ENCODE measurements around the gene KANK3.
A peak's percentile ranks its signal among the peaks of the same experiment; 100 is the strongest.
"Not testable (repeated sequence)": the region's sequence is repeated elsewhere in the genome, so short reads cannot be mapped to it uniquely, and the experiment has no call there.

KANK3 gene

GRCh38 chr19:8307400-8307964 lies 35.6 kb downstream of the KANK3 start:
- no peak for DNase-seq (ENCODE audit: low read depth)
- H3K4me3 ChIP-seq (ENCODE audit: control insufficient read depth, low read depth, low read length): peak overlapping the region; percentile 68
- TF ChIP-seq CTCF (conservative IDR thresholded peaks at IDR 0.05; ENCODE audit: control insufficient read depth, insufficient read depth, low read depth, low read length): no peak

DNA sequence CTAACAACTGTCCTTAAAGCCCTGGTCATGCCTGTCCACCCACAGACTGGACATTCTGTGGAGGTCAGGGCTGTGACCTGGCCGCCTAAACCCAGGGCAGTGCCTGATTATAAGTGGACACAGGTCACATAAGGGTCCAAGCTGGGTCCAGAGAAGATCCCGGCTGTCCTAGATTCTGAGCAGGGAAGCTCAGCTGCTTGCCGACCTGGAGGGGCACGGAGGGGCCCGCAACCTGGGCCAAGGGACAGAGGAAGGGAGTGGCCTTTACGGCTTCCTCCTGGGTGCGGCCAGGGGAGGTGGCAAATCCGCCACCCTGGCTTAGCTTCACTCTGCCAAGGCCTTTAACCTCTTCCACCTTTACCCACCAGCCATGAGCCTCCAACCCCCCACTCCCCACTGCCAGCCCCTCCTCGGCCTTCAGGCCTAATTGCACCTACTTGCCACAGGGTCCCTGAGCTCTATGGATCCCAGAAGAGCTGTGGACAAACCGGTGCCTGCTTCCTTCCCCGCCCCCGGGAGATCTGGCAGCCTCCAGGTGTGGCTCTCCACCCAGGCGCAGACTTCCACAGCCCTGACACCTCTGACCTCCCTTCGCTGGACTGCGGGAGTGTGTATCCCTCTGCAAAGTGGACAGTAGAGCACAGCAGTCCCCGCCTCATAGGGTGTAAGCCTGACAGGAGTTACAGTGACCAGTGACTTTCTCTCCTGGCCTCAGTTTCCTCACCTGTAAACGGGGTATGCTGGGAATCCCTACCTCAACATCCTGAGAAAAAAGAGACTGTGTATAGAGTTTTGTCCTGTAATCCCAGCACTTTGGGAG lies 36.6 kb downstream of the KANK3 start:
- no peak overlapping the region for H3K4me3 ChIP-seq (ENCODE audit: control insufficient read depth, low read depth, low read length)
- no peak for TF ChIP-seq CTCF (conservative IDR thresholded peaks at IDR 0.05; ENCODE audit: control insufficient read depth, insufficient read depth, low read depth, low read length)
- no peak for DNase-seq (ENCODE audit: low read depth)

DNA sequence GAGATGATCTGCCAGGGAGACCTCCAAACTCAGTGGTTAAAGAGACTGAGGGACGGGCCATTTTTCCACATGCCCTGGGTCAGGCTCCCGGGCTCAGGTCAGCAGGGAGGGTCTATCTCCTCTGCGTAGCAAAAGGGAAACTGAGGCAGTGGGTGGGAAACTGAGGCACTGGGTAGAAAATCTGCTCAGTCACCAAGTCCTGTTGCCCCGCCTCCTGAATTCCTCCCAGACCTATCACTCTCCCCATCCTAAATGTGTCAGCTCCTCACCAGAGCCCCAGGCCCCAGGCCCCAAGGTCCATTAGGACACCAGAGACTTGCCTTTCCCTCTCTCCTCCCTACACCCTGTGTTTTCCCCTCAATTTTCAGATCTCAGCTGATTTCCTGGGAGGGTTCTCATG lies 37.3 kb downstream of the KANK3 start:
- no peak for TF ChIP-seq CTCF (conservative IDR thresholded peaks at IDR 0.05; ENCODE audit: control insufficient read depth, insufficient read depth, low read depth, low read length)
- H3K4me3 ChIP-seq (ENCODE audit: control insufficient read depth, low read depth, low read length): no peak overlapping the region
- DNase-seq (ENCODE audit: low read depth): no peak

- no peak for DNase-seq (ENCODE audit: low read depth)
- no peak for TF ChIP-seq CTCF (conservative IDR thresholded peaks at IDR 0.05; ENCODE audit: control insufficient read depth, insufficient read depth, low read depth, low read length)
- H3K4me3 ChIP-seq (ENCODE audit: control insufficient read depth, low read depth, low read length): no peak overlapping the region
Observed at GRCh38 chr19:8304841-8305621, 38.0 kb downstream of the KANK3 start.

GRCh38 chr19:8302734-8303133 lies 40.3 kb downstream of the KANK3 start:
- DNase-seq (ENCODE audit: low read depth): no peak
- H3K4me3 ChIP-seq (ENCODE audit: control insufficient read depth, low read depth, low read length): no peak overlapping the region
- no peak for TF ChIP-seq CTCF (conservative IDR thresholded peaks at IDR 0.05; ENCODE audit: control insufficient read depth, insufficient read depth, low read depth, low read length)

- DNase-seq (ENCODE audit: low read depth): no peak
- H3K4me3 ChIP-seq (ENCODE audit: control insufficient read depth, low read depth, low read length): no peak overlapping the region
Observed at GRCh38 chr19:8302357-8302691, 40.7 kb downstream of the KANK3 start.

DNA sequence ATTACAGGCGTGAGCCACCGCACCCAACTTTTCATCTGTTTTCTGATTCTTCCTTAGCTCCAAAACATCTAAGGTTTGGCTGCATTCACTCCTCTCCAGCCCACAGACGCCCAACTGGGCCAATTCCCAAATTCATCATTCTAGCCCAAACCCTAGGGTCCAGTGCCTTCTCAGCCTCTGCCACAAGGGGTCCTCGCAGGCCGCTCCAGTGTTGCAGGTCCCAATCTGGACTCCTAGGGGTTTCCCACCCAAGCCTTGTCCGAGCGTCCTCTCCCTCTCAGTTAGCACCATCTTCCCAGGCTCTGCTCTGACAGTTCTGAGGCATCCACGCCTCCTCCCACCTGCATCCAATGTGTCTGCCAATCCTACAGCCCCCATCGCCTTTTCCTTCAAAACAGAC lies 51.7 kb downstream of the KANK3 start:
- H3K4me3 ChIP-seq (ENCODE audit: control insufficient read depth, low read depth, low read length); DNase-seq (ENCODE audit: low read depth): not testable (repeated sequence)

More at GRCh38 chr19:8302357-8302691, 40.7 kb downstream of the KANK3 start:
- TF ChIP-seq CTCF (conservative IDR thresholded peaks at IDR 0.05; ENCODE audit: control insufficient read depth, insufficient read depth, low read depth, low read length): no peak

- DNase-seq (ENCODE audit: low read depth); H3K4me3 ChIP-seq (ENCODE audit: control insufficient read depth, low read depth, low read length): not testable (repeated sequence)
Observed at GRCh38 chr19:8276508-8276907, 66.6 kb downstream of the KANK3 start.
